Measurements from ENCODE around the gene DNMT1. TPM values are rescaled to one million over a fixed set of nuclear protein-coding genes. Genes with fewer than 3 reads are reported as not detected.
"Not testable (repeated sequence)": the region's sequence is repeated elsewhere in the genome, so short reads cannot be mapped to it uniquely, and the experiment has no call there.

The DNMT1 gene
- polyA plus RNA-seq, 3 donors: 103 to 131 (median 113) TPM

- DNase-seq (ENCODE audit: extremely low read depth in 1 of 11, low read depth in 9 of 11, low spot score in 4 of 11): peak in 4 of 11 donors; percentile 5 to 13 (median 8)
Observed at GRCh38 chr19:10193790-10194499, 808 bp downstream of the DNMT1 start.

GRCh38 chr19:10192922-10193321, 1.8 kb downstream of the DNMT1 start:
- no peak for DNase-seq (ENCODE audit: extremely low read depth in 1 of 11, low read depth in 9 of 11, low spot score in 4 of 11)

- DNase-seq (ENCODE audit: extremely low read depth in 1 of 11, low read depth in 9 of 11, low spot score in 4 of 11): no peak
Observed at GRCh38 chr19:10191347-10191746, 3.4 kb downstream of the DNMT1 start.

GRCh38 chr19:10190026-10190425, 4.7 kb downstream of the DNMT1 start:
- DNase-seq (ENCODE audit: extremely low read depth in 1 of 11, low read depth in 9 of 11, low spot score in 4 of 11): no peak

GRCh38 chr19:10189616-10190015, 5.1 kb downstream of the DNMT1 start:
- no peak for DNase-seq (ENCODE audit: extremely low read depth in 1 of 11, low read depth in 9 of 11, low spot score in 4 of 11)

- DNase-seq (ENCODE audit: extremely low read depth in 1 of 11, low read depth in 9 of 11, low spot score in 4 of 11): no peak
Observed at GRCh38 chr19:10187315-10187714, 7.4 kb downstream of the DNMT1 start.

GRCh38 chr19:10184636-10185035, 10.1 kb downstream of the DNMT1 start:
- DNase-seq (ENCODE audit: extremely low read depth in 1 of 11, low read depth in 9 of 11, low spot score in 4 of 11): no peak

GRCh38 chr19:10183926-10184325, 10.8 kb downstream of the DNMT1 start:
- DNase-seq (ENCODE audit: extremely low read depth in 1 of 11, low read depth in 9 of 11, low spot score in 4 of 11): no peak

- no peak for DNase-seq (ENCODE audit: extremely low read depth in 1 of 11, low read depth in 9 of 11, low spot score in 4 of 11)
Observed at GRCh38 chr19:10182847-10183246, 11.9 kb downstream of the DNMT1 start.

GRCh38 chr19:10182076-10182475, 12.7 kb downstream of the DNMT1 start:
- DNase-seq (ENCODE audit: extremely low read depth in 1 of 11, low read depth in 9 of 11, low spot score in 4 of 11): no peak

GRCh38 chr19:10180459-10180858, 14.3 kb downstream of the DNMT1 start:
- DNase-seq (ENCODE audit: extremely low read depth in 1 of 11, low read depth in 9 of 11, low spot score in 4 of 11): no peak

- not testable (repeated sequence) for DNase-seq (ENCODE audit: extremely low read depth in 1 of 11, low read depth in 9 of 11, low spot score in 4 of 11)
Observed at GRCh38 chr19:10180024-10180423, 14.7 kb downstream of the DNMT1 start.

- no peak for DNase-seq (ENCODE audit: extremely low read depth in 1 of 11, low read depth in 9 of 11, low spot score in 4 of 11)
Observed at GRCh38 chr19:10173527-10173926, 21.2 kb downstream of the DNMT1 start.

- no peak for DNase-seq (ENCODE audit: extremely low read depth in 1 of 11, low read depth in 9 of 11, low spot score in 4 of 11)
Observed at GRCh38 chr19:10168386-10168948, 26.3 kb downstream of the DNMT1 start.

GRCh38 chr19:10167459-10167858, 27.3 kb downstream of the DNMT1 start:
- DNase-seq (ENCODE audit: extremely low read depth in 1 of 11, low read depth in 9 of 11, low spot score in 4 of 11): no peak

- DNase-seq (ENCODE audit: extremely low read depth in 1 of 11, low read depth in 9 of 11, low spot score in 4 of 11): not testable (repeated sequence)
Observed at GRCh38 chr19:10166501-10166900, 28.3 kb downstream of the DNMT1 start.

GRCh38 chr19:10166046-10166445, 28.7 kb downstream of the DNMT1 start:
- no peak for DNase-seq (ENCODE audit: extremely low read depth in 1 of 11, low read depth in 9 of 11, low spot score in 4 of 11)

GRCh38 chr19:10163536-10163935, 31.2 kb downstream of the DNMT1 start:
- DNase-seq (ENCODE audit: extremely low read depth in 1 of 11, low read depth in 9 of 11, low spot score in 4 of 11): no peak

GRCh38 chr19:10159610-10160009, 35.1 kb downstream of the DNMT1 start:
- no peak for DNase-seq (ENCODE audit: extremely low read depth in 1 of 11, low read depth in 9 of 11, low spot score in 4 of 11)

- DNase-seq (ENCODE audit: extremely low read depth in 1 of 11, low read depth in 9 of 11, low spot score in 4 of 11): no peak
Observed at GRCh38 chr19:10158485-10158884, 36.3 kb downstream of the DNMT1 start.

- DNase-seq (ENCODE audit: extremely low read depth in 1 of 11, low read depth in 9 of 11, low spot score in 4 of 11): no peak
Observed at GRCh38 chr19:10158071-10158470, 36.7 kb downstream of the DNMT1 start.
